Nephron (organoid): ENCODE results near the gene DAGLB.
"Not testable (repeated sequence)": the region's sequence is repeated elsewhere in the genome, so short reads cannot be mapped to it uniquely, and the experiment has no call there.

ENCODE experiments used
- H3K27ac Mint-ChIP-seq, 3 experiments: 2 replicates each; pipeline ENCODE4 v1.8.0; 2020; ENCODE audit warnings: mixed read lengths in 3 of 3, mild to moderate bottlenecking in 2 of 3, moderate library complexity in 1 of 3
- H3K27me3 Mint-ChIP-seq: 2 replicates; pipeline ENCODE4 v1.8.0; 2021; ENCODE audit warnings: low read depth, mild to moderate bottlenecking, moderate library complexity, mixed read lengths
- H3K36me3 Mint-ChIP-seq: 2 replicates; pipeline ENCODE4 v1.8.0; 2020; ENCODE audit warnings: low read depth, mixed read lengths
- H3K4me1 Mint-ChIP-seq: 2 replicates; pipeline ENCODE4 v1.8.0; 2020; ENCODE audit warnings: mixed read lengths
- H3K4me3 Mint-ChIP-seq, 3 experiments: 2 replicates each; pipeline ENCODE4 v1.8.0; 2020; ENCODE audit warnings: mild to moderate bottlenecking in 3 of 3, mixed read lengths in 3 of 3, moderate library complexity in 2 of 3
- H3K9me3 Mint-ChIP-seq: 2 replicates; pipeline ENCODE4 v1.8.0; 2020; ENCODE audit warnings: mixed read lengths
- CTCF ChIP-seq, 3 experiments: fragments of 200-600 bp; sonication (generic); IDR thresholded peaks; one replicate each; pipeline ENCODE4 v1.5.0; 2021; ENCODE audit warnings: antibody characterized with exemption in 3 of 3; ENCODE audit not compliant: unreplicated experiment in 3 of 3

DAGLB gene

DNA sequence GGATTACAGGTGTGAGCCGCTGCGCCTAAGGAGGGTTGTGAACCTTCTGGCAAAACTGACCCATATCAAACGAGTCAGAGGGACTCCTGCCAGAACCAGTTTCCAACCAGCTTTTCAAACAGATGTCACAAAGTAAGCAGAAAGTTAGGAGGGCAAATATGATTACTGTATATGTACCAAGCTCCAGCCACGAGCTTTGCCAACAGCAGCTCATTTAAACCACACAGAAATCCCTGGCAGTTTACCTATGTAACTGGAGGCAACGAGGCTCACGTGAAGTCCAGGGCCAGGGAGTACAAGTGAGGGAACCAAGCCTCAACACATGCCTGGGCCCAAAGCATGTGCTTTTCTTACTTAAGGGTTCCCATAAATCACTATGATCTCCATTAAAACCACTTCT lies 12.5 kb upstream of the DAGLB start:
- no peaks in the 10 kb centered on the region for H3K4me1 Mint-ChIP-seq
- peaks cover 25% of the 10 kb centered on the region for H3K36me3 Mint-ChIP-seq
- no peak for TF ChIP-seq CTCF (IDR thresholded peaks at IDR 0.05; ENCODE audit: unreplicated experiment in 3 of 3)
- no peaks in the 10 kb centered on the region for H3K27me3 Mint-ChIP-seq
- H3K27ac Mint-ChIP-seq = no peak overlapping the region
- no peaks in the 10 kb centered on the region for H3K9me3 Mint-ChIP-seq
- H3K4me3 Mint-ChIP-seq = no peak overlapping the region

DNA sequence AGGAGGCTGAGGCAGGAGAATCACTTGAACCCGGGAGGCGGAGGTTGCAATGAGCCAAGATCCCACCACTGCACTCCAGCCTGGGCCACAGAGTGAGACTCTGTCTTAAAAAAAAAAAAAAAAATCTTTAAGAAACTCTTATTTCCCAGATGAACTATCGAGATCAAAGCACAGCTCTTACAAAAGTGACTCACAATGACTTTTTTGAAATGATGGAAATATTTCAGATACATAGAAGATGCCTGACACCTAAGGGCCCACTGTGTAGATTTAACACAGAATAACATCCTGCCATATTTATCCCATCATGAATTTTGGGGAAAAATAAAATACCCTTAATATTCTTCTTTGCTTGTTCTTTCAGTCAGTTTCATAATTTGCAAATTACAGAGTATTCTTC lies 10.9 kb upstream of the DAGLB start:
- H3K27me3 Mint-ChIP-seq, H3K9me3 Mint-ChIP-seq, H3K27ac Mint-ChIP-seq, H3K4me1 Mint-ChIP-seq, H3K4me3 Mint-ChIP-seq: not testable (repeated sequence)
- H3K36me3 Mint-ChIP-seq = peaks cover 20% of the 10 kb centered on the region

- Mint-ChIP-seq H3K36me3 (no peaks in the 10 kb centered on the region), H3K4me1 (no peaks in the 10 kb centered on the region), H3K4me3 (peak overlapping the region in 1 of 3 experiments; percentile 1), H3K27ac (no peak overlapping the region), H3K27me3 (peaks cover 5% of the 10 kb centered on the region), H3K9me3 (no peaks in the 10 kb centered on the region)
- TF ChIP-seq CTCF (IDR thresholded peaks at IDR 0.05; ENCODE audit: unreplicated experiment in 3 of 3) = no peak
Measured at GRCh38 chr7:6453734-6454133, 6.0 kb upstream of the DAGLB start.

GRCh38 chr7:6451224-6451705 lies 3.5 kb upstream of the DAGLB start:
- peaks cover 5% of the 10 kb centered on the region for H3K27me3 Mint-ChIP-seq
- H3K27ac Mint-ChIP-seq = no peak overlapping the region
- no peak for TF ChIP-seq CTCF (IDR thresholded peaks at IDR 0.05; ENCODE audit: unreplicated experiment in 3 of 3)
- H3K9me3 Mint-ChIP-seq = no peaks in the 10 kb centered on the region
- H3K36me3 Mint-ChIP-seq = no peaks in the 10 kb centered on the region
- H3K4me1 Mint-ChIP-seq = peaks cover 6% of the 10 kb centered on the region
- H3K4me3 Mint-ChIP-seq = peak overlapping the region; percentile 69 to 83 (median 79)

DNA sequence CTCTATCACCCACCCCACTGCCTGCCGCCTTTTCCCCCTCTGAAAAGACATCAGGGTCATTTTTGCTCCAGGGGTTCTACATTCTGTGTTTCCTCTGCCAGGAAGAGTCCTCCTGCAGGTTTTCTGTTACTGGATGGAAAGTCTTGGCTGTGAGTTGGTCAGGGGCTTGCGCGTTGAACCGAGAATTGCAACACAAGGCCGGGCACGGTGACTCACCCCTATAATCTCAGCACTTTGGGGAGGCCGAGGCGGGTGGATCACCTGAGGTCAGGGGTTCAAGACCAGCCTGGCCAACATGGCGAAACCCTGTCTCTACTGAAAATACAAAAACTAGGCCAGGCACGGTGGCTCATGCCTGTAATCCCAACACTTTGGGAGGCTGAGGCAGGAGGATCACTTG lies 2.8 kb upstream of the DAGLB start:
- H3K9me3 Mint-ChIP-seq, H3K36me3 Mint-ChIP-seq, H3K4me1 Mint-ChIP-seq, H3K27ac Mint-ChIP-seq, H3K27me3 Mint-ChIP-seq: not testable (repeated sequence)
- H3K4me3 Mint-ChIP-seq = peak overlapping the region; percentile 61 to 77 (median 68)

- not testable (repeated sequence) for H3K9me3 Mint-ChIP-seq, H3K27ac Mint-ChIP-seq, H3K36me3 Mint-ChIP-seq, H3K27me3 Mint-ChIP-seq
- H3K4me3 Mint-ChIP-seq = peak overlapping the region; percentile 64 to 73 (median 66)
- H3K4me1 Mint-ChIP-seq = peaks cover 15% of the 10 kb centered on the region
Measured at GRCh38 chr7:6449884-6450283, 2.1 kb upstream of the DAGLB start.

DNA sequence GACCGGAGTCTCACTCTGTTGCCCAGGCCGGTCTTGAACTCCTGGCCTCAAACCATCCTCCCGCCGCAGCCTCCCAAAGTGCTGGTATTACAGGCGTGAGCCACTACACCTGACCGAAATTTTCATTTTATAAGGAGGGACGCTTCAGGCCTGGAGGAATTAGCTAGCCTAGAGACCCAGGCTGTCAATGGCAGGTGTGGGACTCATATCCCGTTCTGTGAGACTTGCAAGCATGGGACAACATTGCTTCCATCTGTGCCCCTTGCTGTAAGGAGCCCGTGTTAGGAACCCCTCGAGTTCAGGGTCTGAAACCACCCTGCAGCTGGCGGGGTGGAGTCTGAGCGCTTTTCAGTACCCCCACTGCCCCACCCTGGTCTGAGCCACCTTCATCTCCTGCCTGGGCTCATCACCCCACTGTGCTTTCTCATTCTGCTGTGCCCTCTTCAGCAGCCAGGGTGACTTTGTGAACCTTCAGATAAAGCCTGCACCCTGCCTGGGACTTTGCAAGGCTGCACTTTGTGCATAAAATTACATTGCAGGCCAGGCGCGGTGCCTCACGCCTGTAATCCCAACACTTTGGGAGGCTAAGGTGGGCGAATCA lies 1.3 kb upstream of the DAGLB start:
- Mint-ChIP-seq H3K27ac (no peak overlapping the region), H3K4me3 (peak overlapping the region; percentile 75 to 83 (median 81)), H3K4me1 (peaks cover 15% of the 10 kb centered on the region), H3K27me3 (peaks cover 5% of the 10 kb centered on the region), H3K9me3 (no peaks in the 10 kb centered on the region), H3K36me3 (peaks cover 13% of the 10 kb centered on the region)
- no peak for TF ChIP-seq CTCF (IDR thresholded peaks at IDR 0.05; ENCODE audit: unreplicated experiment in 3 of 3)
